ENCODE data around the gene UROC1. TPM values are rescaled to one million over a fixed set of nuclear protein-coding genes. Genes with fewer than 3 reads are reported as not detected.
A peak's percentile ranks its signal among the peaks of the same experiment; 100 is the strongest.

Gene UROC1
- total and polyA plus RNA-seq, 2 of the 13 experiments (the other 11 are each of a cell fraction or from before 2014, with no cell fraction given) = 0.71 to 1.3 TPM

GRCh38 chr3:126510308-126510910, 7.2 kb downstream of the UROC1 start:
- POLR2A ChIA-PET = interaction anchor here (1.3 kb wide), 1 partner anchor 8 kb away, joined by 3 read pairs; no protein-coding TSS in a partner anchor

More at GRCh38 chr3:126510308-126510910, 7.2 kb downstream of the UROC1 start:
- peak; percentile 15 for ATAC-seq
- DNase-seq (ENCODE audit: low spot score) = no peak
- TF ChIP-seq ZNF780A (CRISPR knock-in tag; IDR thresholded peaks at IDR 0.05) (no peak), SMAD9 (CRISPR knock-in tag; IDR thresholded peaks at IDR 0.05) (no peak), IKZF5 (CRISPR knock-in tag; IDR thresholded peaks at IDR 0.05) (no peak), ZNF513 (CRISPR knock-in tag; conservative IDR thresholded peaks at IDR 0.05) (no peak), RFX5 (IDR thresholded peaks at IDR 0.05; ENCODE audit: low read depth, low read length) (no peak), ZNF280D (CRISPR knock-in tag; IDR thresholded peaks at IDR 0.05) (no peak)
- FAIRE-seq = no peak
- BruUV-seq (replicated peaks) = no TSS peak
- Histone ChIP-seq H3K4me2 (ENCODE audit: low read depth, low read length) (no peak overlapping the region), H3K4me1 (ENCODE audit: insufficient read depth, low read length) (peaks cover 8% of the 10 kb centered on the region; the same call in 1 of the 2 replicates), H4K20me1 (ENCODE audit: insufficient read depth, low read length) (no peaks in the 10 kb centered on the region), H3K27me3 (ENCODE audit: control insufficient read depth in 1 of 2, insufficient read depth in 2 of 2, low read length in 2 of 2) (peaks cover 0 to 3% of the 10 kb centered on the region in 2 experiments; a peak in 1 of 5 replicates), H3K9ac (ENCODE audit: insufficient read depth, low read depth, low read length) (no peak overlapping the region), H3K79me2 (ENCODE audit: insufficient read depth, low read length) (no peaks in the 10 kb centered on the region), H3K27ac (ENCODE audit: extremely low read length, insufficient read depth, low read length) (no peak overlapping the region), H3K9me3 (ENCODE audit: low read length) (no peaks in the 10 kb centered on the region), H2AFZ (ENCODE audit: low read length) (no peak overlapping the region), H3K36me3 (replicated peaks in 1 of 2; ENCODE audit: control insufficient read depth in 1 of 2, insufficient read depth in 2 of 2, low read length in 2 of 2) (no peaks in the 10 kb centered on the region), H3K4me3 (replicated peaks in 1 of 3; ENCODE audit: insufficient read depth in 1 of 3, low read depth in 2 of 3, low read length in 3 of 3) (no peak overlapping the region)
- intact Hi-C loops (cut with micrococcal nuclease; ENCODE audit: unreplicated experiment) = no loop called here
- in situ Hi-C loops (cut with HindIII; ENCODE audit: extremely low pct_ligation_motif_present, low pct_unique_long_range_greater_than_20kb) = no loop called here
- CTCF ChIA-PET (ENCODE audit: low intra/inter-chr PET ratio, low total read pairs) = no interaction called here
- 43% methylated on average over 4 of the region's 22 CpGs for WGBS (ENCODE audit: low lambda C conversion rate)
